ENCODE results near the gene ENC1. TPM values are rescaled to one million over a fixed set of nuclear protein-coding genes. Genes with fewer than 3 reads are reported as not detected.

ENC1 gene
- polyA plus RNA-seq, 1 donor (not counting 4 experiments of a cell fraction or from before 2014, with no cell fraction given), result 68.1 TPM

DNA sequence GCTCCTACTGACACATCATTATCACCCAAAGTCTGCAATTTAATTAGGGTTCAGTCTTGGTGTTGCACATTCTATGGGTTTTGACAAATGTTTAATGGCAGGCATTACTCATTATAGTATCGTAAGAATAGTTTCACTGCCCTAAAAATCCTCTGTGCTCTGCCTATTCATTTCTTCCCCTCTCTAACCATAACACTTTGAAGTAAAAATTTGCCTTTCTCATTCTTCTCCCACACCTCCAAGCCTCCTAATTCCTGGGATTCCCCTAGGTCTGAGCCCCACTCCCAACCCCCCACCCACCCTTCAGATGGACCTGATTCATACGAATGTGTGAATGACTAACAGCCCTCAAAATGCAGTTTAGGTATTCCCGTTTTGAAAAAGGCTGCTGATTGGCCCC lies 18.4 kb downstream of the ENC1 start:
- H3K9me1 ChIP-seq (ENCODE audit: control insufficient read depth, extremely low read depth, insufficient read depth, low read length), result peaks cover 2% of the 10 kb centered on the region
- H3K4me2 ChIP-seq (ENCODE audit: control insufficient read depth, extremely low read depth, insufficient read depth, low read depth, low read length), result peak overlapping the region; percentile 36
- peak overlapping the region; percentile 16 for H3K27ac ChIP-seq (ENCODE audit: control insufficient read depth, insufficient read depth, low read length)
- FAIRE-seq (no peak), DNase-seq (ENCODE audit: low read depth, low spot score) (no peak)
- H3K27me3 ChIP-seq (ENCODE audit: control insufficient read depth, extremely low read depth, insufficient read depth, low read length), result no peaks in the 10 kb centered on the region
- H3K36me3 ChIP-seq (ENCODE audit: control insufficient read depth in 2 of 2, extremely low read depth in 1 of 2, insufficient read depth in 2 of 2, low read length in 2 of 2), result no peaks in the 10 kb centered on the region
- dilution Hi-C loops (cut with MboI; ENCODE audit: extremely low pct_ligation_motif_present, low sequenced_read_pairs), result no loop called here
- H3K9me3 ChIP-seq (ENCODE audit: control insufficient read depth, low read depth, low read length), result no peaks in the 10 kb centered on the region
- no peak for TF ChIP-seq EZH2 (IDR thresholded peaks at IDR 0.05; ENCODE audit: low read length)
- TF ChIP-seq, protein P1, sequence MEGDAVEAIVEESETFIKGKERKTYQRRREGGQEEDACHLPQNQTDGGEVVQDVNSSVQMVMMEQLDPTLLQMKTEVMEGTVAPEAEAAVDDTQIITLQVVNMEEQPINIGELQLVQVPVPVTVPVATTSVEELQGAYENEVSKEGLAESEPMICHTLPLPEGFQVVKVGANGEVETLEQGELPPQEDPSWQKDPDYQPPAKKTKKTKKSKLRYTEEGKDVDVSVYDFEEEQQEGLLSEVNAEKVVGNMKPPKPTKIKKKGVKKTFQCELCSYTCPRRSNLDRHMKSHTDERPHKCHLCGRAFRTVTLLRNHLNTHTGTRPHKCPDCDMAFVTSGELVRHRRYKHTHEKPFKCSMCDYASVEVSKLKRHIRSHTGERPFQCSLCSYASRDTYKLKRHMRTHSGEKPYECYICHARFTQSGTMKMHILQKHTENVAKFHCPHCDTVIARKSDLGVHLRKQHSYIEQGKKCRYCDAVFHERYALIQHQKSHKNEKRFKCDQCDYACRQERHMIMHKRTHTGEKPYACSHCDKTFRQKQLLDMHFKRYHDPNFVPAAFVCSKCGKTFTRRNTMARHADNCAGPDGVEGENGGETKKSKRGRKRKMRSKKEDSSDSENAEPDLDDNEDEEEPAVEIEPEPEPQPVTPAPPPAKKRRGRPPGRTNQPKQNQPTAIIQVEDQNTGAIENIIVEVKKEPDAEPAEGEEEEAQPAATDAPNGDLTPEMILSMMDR (optimal IDR thresholded peaks at IDR 0.05 in 1 of 3, IDR thresholded peaks at IDR 0.05 in 1 of 3, conservative IDR thresholded peaks at IDR 0.05 in 1 of 3; ENCODE audit: extremely low read depth in 1 of 3, insufficient read depth in 2 of 3, low read length in 3 of 3), result no peak
- no peak overlapping the region for H2AFZ ChIP-seq (ENCODE audit: control insufficient read depth, low read length)
- H4K20me1 ChIP-seq (ENCODE audit: control insufficient read depth, extremely low read depth, insufficient read depth, low read length), result no peaks in the 10 kb centered on the region
- H3K4me3 ChIP-seq (ENCODE audit: control insufficient read depth in 2 of 3, extremely low read depth in 1 of 3, insufficient read depth in 2 of 3, low read depth in 1 of 3, low read length in 3 of 3), result no peak overlapping the region
- H3K79me2 ChIP-seq (ENCODE audit: control insufficient read depth, insufficient read depth, low read length), result no peaks in the 10 kb centered on the region
- H3K9ac ChIP-seq (ENCODE audit: control insufficient read depth, extremely low read depth, insufficient read depth, low read length), result no peak overlapping the region
- H3K4me1 ChIP-seq (ENCODE audit: control insufficient read depth, extremely low read depth, insufficient read depth, low read length), result peaks cover 38% of the 10 kb centered on the region

DNA sequence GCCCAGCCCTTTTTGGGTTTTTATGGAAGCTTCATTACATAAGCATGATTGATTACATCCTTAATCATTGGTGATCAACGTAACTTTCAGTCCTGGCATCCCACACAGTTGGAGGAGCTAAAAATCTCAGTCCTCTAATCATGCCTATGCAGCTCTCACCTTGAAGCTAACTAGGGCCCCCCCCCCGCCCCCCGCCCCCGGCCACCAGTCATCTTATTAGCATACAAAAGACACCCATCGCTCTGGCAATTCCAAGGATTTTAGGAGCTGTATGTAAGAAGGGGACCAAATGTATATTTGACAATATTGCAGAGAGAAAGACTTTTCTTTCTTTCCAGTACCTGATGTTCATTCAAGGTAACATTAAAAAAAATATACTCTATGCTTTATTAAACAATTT lies 19.0 kb downstream of the ENC1 start:
- Histone ChIP-seq H3K4me3 (ENCODE audit: control insufficient read depth in 2 of 3, extremely low read depth in 1 of 3, insufficient read depth in 2 of 3, low read depth in 1 of 3, low read length in 3 of 3) (no peak overlapping the region), H3K4me1 (ENCODE audit: control insufficient read depth, extremely low read depth, insufficient read depth, low read length) (peaks cover 38% of the 10 kb centered on the region), H3K9ac (ENCODE audit: control insufficient read depth, extremely low read depth, insufficient read depth, low read length) (no peak overlapping the region), H3K79me2 (ENCODE audit: control insufficient read depth, insufficient read depth, low read length) (no peaks in the 10 kb centered on the region), H3K36me3 (ENCODE audit: control insufficient read depth in 2 of 2, extremely low read depth in 1 of 2, insufficient read depth in 2 of 2, low read length in 2 of 2) (no peaks in the 10 kb centered on the region), H2AFZ (ENCODE audit: control insufficient read depth, low read length) (no peak overlapping the region), H3K27ac (ENCODE audit: control insufficient read depth, insufficient read depth, low read length) (no peak overlapping the region), H4K20me1 (ENCODE audit: control insufficient read depth, extremely low read depth, insufficient read depth, low read length) (no peaks in the 10 kb centered on the region), H3K9me3 (ENCODE audit: control insufficient read depth, low read depth, low read length) (no peaks in the 10 kb centered on the region), H3K4me2 (ENCODE audit: control insufficient read depth, extremely low read depth, insufficient read depth, low read depth, low read length) (no peak overlapping the region), H3K9me1 (ENCODE audit: control insufficient read depth, extremely low read depth, insufficient read depth, low read length) (peaks cover 2% of the 10 kb centered on the region), H3K27me3 (ENCODE audit: control insufficient read depth, extremely low read depth, insufficient read depth, low read length) (no peaks in the 10 kb centered on the region)
- TF ChIP-seq, protein P1 (optimal IDR thresholded peaks at IDR 0.05 in 1 of 3, IDR thresholded peaks at IDR 0.05 in 1 of 3, conservative IDR thresholded peaks at IDR 0.05 in 1 of 3; ENCODE audit: extremely low read depth in 1 of 3, insufficient read depth in 2 of 3, low read length in 3 of 3), result no peak
- no peak for TF ChIP-seq EZH2 (IDR thresholded peaks at IDR 0.05; ENCODE audit: low read length)
- FAIRE-seq (no peak), DNase-seq (ENCODE audit: low read depth, low spot score) (no peak)
- dilution Hi-C loops (cut with MboI; ENCODE audit: extremely low pct_ligation_motif_present, low sequenced_read_pairs), result no loop called here
